NCI-H2227 (cell line): Measurements from ENCODE around the gene OR10H3.
"Not testable (repeated sequence)": the region's sequence is repeated elsewhere in the genome, so short reads cannot be mapped to it uniquely, and the experiment has no call there.

Experiments
- DNase-seq: peaks from one replicate; lab custom pipeline; 2025; ENCODE audit not compliant: unreplicated experiment; lab: John Stamatoyannopoulos, UW

The OR10H3 gene

GRCh38 chr19:15737722-15738121, at the start of gene OR10H3:
TSS of gene OR10H3 (plus strand) at chr19:15737985. CDS start at chr19:15741393, 3,408 bp downstream.
- DNase-seq, result no peak

DNA sequence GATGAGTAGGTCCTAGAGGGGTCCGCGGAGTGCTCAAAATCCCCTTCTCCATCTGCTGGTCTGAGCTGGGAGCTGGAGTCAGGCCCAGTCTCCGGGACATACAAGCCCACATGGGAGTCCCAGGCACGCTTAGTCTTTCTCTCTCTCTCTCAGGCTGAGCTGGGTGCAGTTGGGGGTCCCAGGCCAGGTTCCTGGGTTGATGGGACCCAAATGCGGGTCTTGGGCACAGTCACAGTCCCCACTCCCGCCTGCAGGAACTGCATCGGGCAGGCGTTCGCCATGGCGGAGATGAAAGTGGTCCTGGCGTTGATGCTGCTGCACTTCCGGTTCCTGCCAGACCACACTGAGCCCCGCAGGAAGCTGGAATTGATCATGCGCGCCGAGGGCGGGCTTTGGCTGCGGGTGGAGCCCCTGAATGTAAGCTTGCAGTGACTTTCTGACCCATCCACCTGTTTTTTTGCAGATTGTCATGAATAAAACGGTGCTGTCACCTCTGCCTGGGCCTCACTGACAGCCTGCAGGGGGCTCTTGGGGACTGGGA, 41.1 kb upstream of the OR10H3 start:
- DNase-seq, result peak; percentile 1

DNA sequence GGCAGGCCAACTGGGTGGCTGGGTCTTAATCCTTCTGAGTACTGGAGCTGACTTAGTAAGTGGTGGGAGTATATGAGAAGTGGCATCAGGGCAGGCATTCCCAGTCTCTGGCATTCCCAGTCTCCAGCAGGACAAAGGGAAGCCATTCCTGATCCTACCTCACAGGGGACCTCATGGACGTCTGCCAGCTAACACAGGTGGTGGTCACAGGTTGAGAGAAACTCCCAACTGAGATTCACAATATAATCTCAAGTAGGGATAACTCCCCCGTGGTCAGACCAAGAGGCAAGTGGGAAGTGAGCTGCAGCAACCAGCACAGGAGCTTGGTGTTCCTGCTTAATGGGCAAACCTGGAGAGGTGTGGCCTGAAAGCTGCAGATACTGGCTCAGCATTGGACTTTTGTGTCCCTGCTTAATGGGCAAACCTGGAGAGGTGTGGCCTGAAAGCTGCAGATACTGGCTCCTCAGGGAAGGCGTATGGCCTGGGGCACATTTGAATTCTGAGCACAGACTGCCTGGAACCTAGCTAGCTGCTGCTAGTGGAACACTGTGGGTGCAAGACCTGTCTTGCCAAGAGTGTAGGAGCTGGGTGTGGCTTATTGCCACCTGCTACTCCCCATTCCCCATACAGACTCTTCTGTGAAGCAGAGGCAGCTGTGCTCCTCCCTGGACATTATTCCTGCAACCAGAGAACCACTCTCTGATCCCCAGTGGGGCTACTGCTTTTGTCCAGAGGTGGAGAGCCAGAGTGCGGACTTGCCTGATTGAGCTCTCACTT, 35.8 kb upstream of the OR10H3 start:
- DNase-seq, result no peak

DNA sequence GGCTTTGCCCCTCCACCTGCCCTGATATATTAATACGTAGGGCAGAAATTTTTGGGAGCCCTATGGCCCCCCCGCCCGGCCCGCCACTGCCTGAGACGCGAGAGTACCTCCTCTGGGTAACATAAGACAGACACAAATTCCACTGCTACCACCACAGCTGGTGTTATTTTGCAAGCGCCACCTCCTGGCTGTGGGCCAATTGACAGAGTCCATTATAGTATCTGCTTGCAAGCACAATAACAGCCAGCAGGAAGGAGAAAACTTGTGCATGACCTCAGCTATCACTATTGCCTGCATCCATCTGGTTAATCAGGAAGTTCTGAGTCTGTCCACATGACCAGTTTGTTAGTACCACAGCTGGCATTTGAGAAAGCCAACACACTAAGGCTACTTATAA, 35.3 kb upstream of the OR10H3 start:
- peak; percentile 10 for DNase-seq

DNA sequence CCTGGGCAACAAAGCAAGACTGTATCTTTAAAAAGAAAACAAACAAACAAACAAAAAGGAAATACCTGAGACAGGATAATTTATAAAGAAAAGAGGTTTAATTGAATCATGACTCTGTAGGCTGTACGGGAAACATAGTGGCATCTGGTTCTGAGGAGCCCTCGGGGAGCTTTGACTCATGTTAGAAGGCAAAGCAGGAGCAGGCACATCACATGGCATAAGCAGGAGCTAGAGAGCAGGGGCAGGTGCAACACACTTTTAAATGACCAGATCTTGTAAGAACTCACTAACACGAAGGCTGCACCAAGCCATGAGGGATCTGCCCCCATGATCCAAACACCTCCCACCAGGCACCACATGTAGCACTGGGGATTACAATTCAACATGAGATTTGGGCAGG, 23.1 kb upstream of the OR10H3 start:
- DNase-seq, result no peak

- no peak for DNase-seq
These were observed 22.1 kb upstream of the OR10H3 start for GRCh38 chr19:15715642-15716041.

DNA sequence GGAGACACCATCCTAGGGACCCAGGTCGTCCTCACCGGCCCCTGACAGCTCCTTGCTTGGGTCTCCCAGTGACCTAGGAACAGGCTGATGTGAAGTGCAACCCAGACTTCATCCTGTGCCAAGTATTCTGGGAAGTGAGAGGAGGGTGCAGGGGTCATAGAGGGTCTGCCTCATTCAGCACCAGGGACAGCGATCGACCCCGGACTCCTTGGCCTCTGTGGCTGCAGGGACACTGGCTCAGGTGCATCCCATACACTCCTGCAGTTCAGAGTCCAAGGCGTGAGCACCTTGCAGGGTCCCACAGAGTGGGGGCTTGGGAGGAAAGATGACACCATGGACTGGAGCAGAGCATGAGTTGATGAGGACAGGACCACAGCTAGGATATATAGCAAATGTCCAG, 20.0 kb upstream of the OR10H3 start:
- DNase-seq, result no peak

- no peak for DNase-seq
These were observed 16.5 kb upstream of the OR10H3 start for GRCh38 chr19:15721268-15721667.

DNA sequence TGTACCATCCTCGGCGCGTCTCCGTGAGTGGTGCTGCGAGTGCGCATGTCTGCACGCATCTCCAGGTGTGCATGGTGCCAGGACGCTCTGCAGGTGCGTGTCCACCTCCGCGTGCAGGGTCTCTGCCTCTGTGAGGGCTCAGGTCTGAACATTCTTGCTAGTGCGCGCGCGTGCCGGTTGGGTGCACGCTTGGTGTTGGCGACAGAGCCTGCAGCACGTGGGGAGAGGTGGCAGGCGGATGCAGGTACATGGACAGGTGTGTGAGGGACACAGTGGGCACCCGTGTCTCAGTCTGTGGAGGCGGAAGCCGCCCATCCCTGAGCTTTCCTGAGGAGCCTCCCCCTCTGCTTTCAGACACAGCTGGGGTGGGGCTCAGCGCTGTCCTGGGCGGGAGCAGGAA, 14.8 kb upstream of the OR10H3 start:
- DNase-seq, result no peak

DNA sequence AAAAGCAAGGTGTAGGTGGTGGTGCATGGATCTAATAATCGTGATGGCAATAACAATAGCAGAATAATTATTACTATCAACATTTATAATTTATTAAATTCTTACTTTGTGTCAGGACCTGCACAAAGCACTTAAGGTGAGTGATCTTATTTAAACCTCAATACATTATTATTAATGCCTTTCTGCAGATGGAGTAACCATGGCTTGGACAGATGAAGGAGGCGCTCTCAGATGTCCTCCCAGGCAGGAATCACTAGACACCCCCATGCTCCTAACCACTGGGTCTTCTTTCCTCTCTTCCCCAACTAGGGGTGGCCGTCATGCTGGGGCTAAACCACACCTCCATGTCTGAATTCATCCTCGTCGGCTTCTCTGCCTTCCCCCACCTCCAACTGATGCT, 10.1 kb upstream of the OR10H3 start, which contains the start of gene OR10H2:
TSS of gene OR10H2 (plus strand) at position 301 of the 400 bp plus-strand sequence. CDS start at position 321, 20 bp downstream.
- DNase-seq, result no peak

DNA sequence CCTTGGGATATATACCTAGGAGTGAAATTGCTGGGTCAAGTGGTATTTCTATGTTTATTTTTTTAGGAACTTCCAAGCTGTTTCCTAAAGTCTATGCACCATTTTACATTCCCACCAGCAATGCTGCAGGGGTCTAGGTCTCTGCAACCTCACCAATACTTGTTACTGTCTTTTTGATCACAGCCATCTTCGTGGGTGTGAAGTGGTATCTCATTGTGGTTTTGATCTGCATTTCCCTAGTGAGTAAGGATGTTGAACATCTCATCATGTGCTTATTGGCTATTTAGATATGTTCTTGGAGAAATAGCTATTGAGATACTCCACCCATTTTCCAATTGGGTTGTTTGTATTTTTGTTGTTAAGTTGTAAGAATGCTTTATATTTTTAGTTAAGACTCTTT, 7.2 kb upstream of the OR10H3 start:
- no peak for DNase-seq

GRCh38 chr19:15732388-15732787, 5.4 kb upstream of the OR10H3 start:
- no peak for DNase-seq

- DNase-seq, result no peak
These were observed 3.9 kb upstream of the OR10H3 start for GRCh38 chr19:15733895-15734294.

GRCh38 chr19:15740785-15741184, 3.0 kb downstream of the OR10H3 start:
- DNase-seq, result no peak

DNA sequence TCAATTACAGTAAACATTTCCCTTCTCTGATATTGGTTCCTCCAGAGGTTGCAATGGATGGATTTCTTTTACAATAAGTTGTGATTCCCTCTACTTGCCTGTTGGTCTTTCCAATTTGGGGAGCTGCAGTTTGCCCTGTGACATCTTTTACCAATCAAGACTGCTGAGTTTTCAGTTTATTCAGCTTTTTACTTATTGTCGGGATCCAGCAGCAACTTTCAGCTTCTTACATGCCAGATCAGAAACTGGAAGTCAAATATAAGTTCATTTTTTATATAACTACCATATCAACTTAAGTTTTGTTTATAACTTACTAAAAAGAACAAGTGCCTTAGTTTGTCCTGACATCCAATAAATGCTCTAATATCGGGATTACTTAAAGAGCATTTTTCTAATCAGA, 10.5 kb downstream of the OR10H3 start:
- DNase-seq, result no peak

DNA sequence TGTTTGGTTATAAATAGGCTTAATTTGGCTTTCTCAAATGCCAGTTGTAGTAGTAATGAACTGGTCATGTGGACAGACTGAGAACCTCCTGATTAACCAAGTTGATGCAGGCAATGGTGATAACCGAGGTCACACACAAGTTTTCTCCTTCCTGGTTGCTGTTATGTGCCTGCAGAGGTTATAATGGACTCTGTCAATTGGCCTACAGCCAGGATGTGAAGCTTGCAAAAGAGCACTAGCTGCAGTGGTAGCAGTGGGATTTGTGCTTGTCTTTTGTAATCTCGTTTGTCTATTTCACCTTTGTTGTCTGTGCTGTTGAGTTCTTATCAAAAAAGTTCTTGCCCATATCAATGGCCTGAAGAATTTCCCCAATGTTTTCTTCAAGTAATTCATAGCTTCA, 20.6 kb downstream of the OR10H3 start:
- no peak for DNase-seq

DNA sequence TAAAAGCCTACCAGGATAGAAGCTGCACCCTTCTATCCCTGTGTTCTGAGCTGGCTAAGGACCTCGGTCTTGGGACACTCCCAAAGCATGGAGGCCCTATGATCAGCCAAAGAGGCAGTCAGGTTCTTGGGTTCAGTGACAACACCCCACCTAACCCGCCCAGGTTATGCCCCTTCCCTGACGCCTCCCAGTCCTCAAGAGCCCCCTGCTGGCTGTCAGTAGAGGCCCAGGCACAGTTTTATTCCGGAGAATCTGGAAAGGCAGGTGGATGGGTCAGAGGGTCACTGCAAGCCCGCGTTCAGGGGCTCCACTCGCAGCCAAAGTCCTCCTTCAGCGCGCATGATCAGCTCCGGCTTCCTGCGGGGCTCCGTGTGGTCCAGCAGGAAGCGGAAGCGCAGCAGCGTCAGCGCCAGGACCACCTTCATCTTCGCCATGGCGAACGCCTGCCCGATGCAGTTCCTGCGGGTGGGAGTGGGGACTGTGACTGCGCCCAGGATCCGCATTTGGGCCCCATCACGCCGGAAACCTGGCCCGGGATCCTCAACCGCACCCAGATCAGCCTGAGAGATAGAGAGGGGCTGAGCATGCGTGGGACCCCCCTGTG, 22.3 kb downstream of the OR10H3 start:
- no peak for DNase-seq

- DNase-seq, result no peak
These were observed 31.8 kb downstream of the OR10H3 start for GRCh38 chr19:15769586-15769985.

GRCh38 chr19:15774159-15774558, 36.4 kb downstream of the OR10H3 start:
- not testable (repeated sequence) for DNase-seq

DNA sequence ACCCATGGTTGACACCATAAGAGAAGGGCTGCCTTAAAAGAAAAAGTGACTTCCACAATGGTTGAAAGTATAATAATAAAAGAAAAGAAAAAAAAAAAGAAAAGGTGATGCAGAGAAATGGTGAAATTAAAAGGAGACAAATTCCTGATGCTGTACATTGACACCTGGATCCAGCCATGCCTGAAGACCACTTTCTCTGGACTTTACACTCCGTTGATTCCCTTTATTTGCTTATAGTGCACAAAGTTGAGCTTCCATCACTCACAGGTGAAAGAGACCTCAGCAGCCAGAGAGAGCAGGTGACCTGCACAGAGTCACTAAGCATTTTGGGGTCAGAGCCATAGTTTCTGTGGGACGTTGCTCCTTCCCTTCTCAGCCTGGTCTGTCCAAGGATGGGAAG, 37.5 kb downstream of the OR10H3 start:
- DNase-seq, result no peak

DNA sequence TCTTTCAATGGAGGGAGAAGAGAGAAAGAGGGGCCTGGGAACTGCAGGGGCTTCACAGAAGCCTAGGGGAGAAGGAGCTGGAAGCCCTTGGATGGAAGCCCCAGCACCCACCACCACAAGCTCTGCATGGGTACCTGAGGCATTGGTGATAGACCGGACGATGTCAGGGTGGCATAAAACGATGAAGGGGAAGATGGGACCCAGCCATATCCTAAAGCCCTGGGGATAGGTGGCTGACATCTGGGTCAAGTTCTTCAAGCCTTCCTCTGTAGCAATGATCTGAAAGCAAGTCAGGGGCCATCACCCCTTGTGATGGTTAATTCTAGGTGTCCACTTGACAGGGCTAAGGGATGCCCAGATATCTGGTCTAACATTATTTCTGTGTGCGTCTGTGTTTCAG, 38.5 kb downstream of the OR10H3 start:
- DNase-seq, result no peak
